Measurements from ENCODE around the gene RFC2.
"Not testable (repeated sequence)": the region's sequence is repeated elsewhere in the genome, so short reads cannot be mapped to it uniquely, and the experiment has no call there.

The RFC2 gene

GRCh38 chr7:74246497-74246896, 7.7 kb downstream of the RFC2 start:
- DNase-seq: no peak

GRCh38 chr7:74242122-74242443, 12.1 kb downstream of the RFC2 start:
- DNase-seq: no peak

- no peak for DNase-seq
Observed at GRCh38 chr7:74240482-74240881, 13.7 kb downstream of the RFC2 start.

GRCh38 chr7:74236284-74236683, 17.9 kb downstream of the RFC2 start:
- no peak for DNase-seq

- DNase-seq: peak; percentile 30
Observed at GRCh38 chr7:74235518-74236268, 18.5 kb downstream of the RFC2 start.

GRCh38 chr7:74233655-74234285, 20.4 kb downstream of the RFC2 start:
- DNase-seq: peak; percentile 64

GRCh38 chr7:74231232-74231590, 23.0 kb downstream of the RFC2 start:
- DNase-seq: no peak

- no peak for DNase-seq
Observed at GRCh38 chr7:74230446-74231231, 23.6 kb downstream of the RFC2 start.

- DNase-seq: no peak
Observed at GRCh38 chr7:74228951-74229900, 25.0 kb downstream of the RFC2 start.

GRCh38 chr7:74226633-74227032, 27.6 kb downstream of the RFC2 start:
- no peak for DNase-seq

GRCh38 chr7:74225400-74225799, 28.8 kb downstream of the RFC2 start:
- no peak for DNase-seq

GRCh38 chr7:74224907-74225306, 29.3 kb downstream of the RFC2 start:
- DNase-seq: not testable (repeated sequence)

GRCh38 chr7:74224511-74224832, 29.7 kb downstream of the RFC2 start:
- no peak for DNase-seq

GRCh38 chr7:74223711-74224510, 30.3 kb downstream of the RFC2 start:
- DNase-seq: no peak

- DNase-seq: no peak
Observed at GRCh38 chr7:74222851-74223710, 31.1 kb downstream of the RFC2 start.

GRCh38 chr7:74221713-74222112, 32.5 kb downstream of the RFC2 start:
- no peak for DNase-seq

GRCh38 chr7:74220229-74220628, 34.0 kb downstream of the RFC2 start:
- no peak for DNase-seq

GRCh38 chr7:74219416-74219815, 34.8 kb downstream of the RFC2 start:
- DNase-seq: no peak

- DNase-seq: no peak
Observed at GRCh38 chr7:74218343-74218698, 35.9 kb downstream of the RFC2 start.

- DNase-seq: peak; percentile 28
Observed at GRCh38 chr7:74217455-74218342, 36.5 kb downstream of the RFC2 start.
